A172 (cell line): ENCODE results near the gene STIM1. TPM values are rescaled to one million over a fixed set of nuclear protein-coding genes. Genes with fewer than 3 reads are reported as not detected.
A peak's percentile ranks its signal among the peaks of the same experiment; 100 is the strongest.

Experiments
- DNase-seq: peaks from one replicate; pipeline ENCODE4 v3.0.0-alpha.2; 2015; ENCODE audit warnings: low spot score
- total RNA-seq: library from RNA; depleted of rRNA; stranded (reverse); fragments of >200 nt; shearing (Covaris generic); gene quantifications from 2 replicates; pipeline ENCODE4 v1.2.3, GENCODE V29; 2014

STIM1 gene
- total RNA-seq, 1 experiment from 2014 or later = 23.6 TPM

GRCh38 chr11:3916962-3917361 lies 61.5 kb downstream of the STIM1 start:
- DNase-seq = no peak

GRCh38 chr11:3920148-3920852 lies 64.8 kb downstream of the STIM1 start:
- peak; percentile 78 for DNase-seq

GRCh38 chr11:3922056-3922455 lies 66.6 kb downstream of the STIM1 start:
- no peak for DNase-seq

- DNase-seq = no peak
Observed at GRCh38 chr11:3925513-3925912, 70.0 kb downstream of the STIM1 start.

GRCh38 chr11:3926458-3927095 lies 71.1 kb downstream of the STIM1 start:
- DNase-seq = no peak

GRCh38 chr11:3927129-3927796 lies 71.8 kb downstream of the STIM1 start:
- no peak for DNase-seq

GRCh38 chr11:3929232-3929631 lies 73.8 kb downstream of the STIM1 start:
- no peak for DNase-seq

- DNase-seq = no peak
Observed at GRCh38 chr11:3929649-3930048, 74.2 kb downstream of the STIM1 start.

GRCh38 chr11:3932698-3933097 lies 77.2 kb downstream of the STIM1 start:
- no peak for DNase-seq

GRCh38 chr11:3933165-3933628 lies 77.7 kb downstream of the STIM1 start:
- DNase-seq = no peak

- no peak for DNase-seq
Observed at GRCh38 chr11:3934658-3935057, 79.2 kb downstream of the STIM1 start.

- no peak for DNase-seq
Observed at GRCh38 chr11:3936517-3936916, 81.1 kb downstream of the STIM1 start.

- DNase-seq = peak; percentile 50
Observed at GRCh38 chr11:3939211-3939610, 83.7 kb downstream of the STIM1 start.

GRCh38 chr11:3939651-3940190 lies 84.3 kb downstream of the STIM1 start:
- DNase-seq = peak; percentile 31

GRCh38 chr11:3942160-3942955 lies 86.9 kb downstream of the STIM1 start:
- DNase-seq = no peak

GRCh38 chr11:3942956-3943497 lies 87.6 kb downstream of the STIM1 start:
- DNase-seq = no peak

- no peak for DNase-seq
Observed at GRCh38 chr11:3944198-3944597, 88.7 kb downstream of the STIM1 start.

- no peak for DNase-seq
Observed at GRCh38 chr11:3946455-3947017, 91.1 kb downstream of the STIM1 start.

- DNase-seq = peak; percentile 32
Observed at GRCh38 chr11:3947061-3947460, 91.6 kb downstream of the STIM1 start.

GRCh38 chr11:3949125-3949524 lies 93.7 kb downstream of the STIM1 start:
- DNase-seq = no peak

- DNase-seq = no peak
Observed at GRCh38 chr11:3950996-3951660, 95.7 kb downstream of the STIM1 start.
